ENCODE results near the gene PLCH1. TPM values are rescaled to one million over a fixed set of nuclear protein-coding genes. Genes with fewer than 3 reads are reported as not detected.

PLCH1 gene
- total and polyA plus RNA-seq, 10 of the 15 experiments (the other 5 are each of a cell fraction or from before 2014, with no cell fraction given) = 0.03 to 0.22 (median 0.04) TPM; not detected in 5

- DNase-seq (ENCODE audit: low read depth, low spot score) = no peak
- no peaks in the 10 kb centered on the region for H3K4me1 ChIP-seq (ENCODE audit: control insufficient read depth, insufficient read depth, low read length)
- CTCF ChIA-PET = no interaction called here
Observed at GRCh38 chr3:155550391-155550790, 194.5 kb downstream of the PLCH1 start.

GRCh38 chr3:155549087-155549486, 195.8 kb downstream of the PLCH1 start:
- H3K4me2 ChIP-seq (ENCODE audit: control insufficient read depth, insufficient read depth) = no peak overlapping the region
- H3K27ac ChIP-seq (ENCODE audit: control insufficient read depth, insufficient read depth) = no peak overlapping the region
- no peaks in the 10 kb centered on the region for H4K20me1 ChIP-seq (ENCODE audit: control insufficient read depth, insufficient read depth)
- DNase-seq (ENCODE audit: low read depth, low spot score) (no peak), ATAC-seq (peak; percentile 91), FAIRE-seq (no peak)
- no peak overlapping the region for H2AFZ ChIP-seq (ENCODE audit: control insufficient read depth, low read depth, low read length)
- no peak overlapping the region for H3K9ac ChIP-seq (ENCODE audit: control insufficient read depth, insufficient read depth, low read length)
- CTCF ChIA-PET = interaction anchor here (0.8 kb wide), 1 partner anchor 11 kb away, joined by 3 read pairs; no protein-coding TSS in a partner anchor
- in situ Hi-C loops (cut with MboI) (no loop called here), intact Hi-C loops (cut with micrococcal nuclease; ENCODE audit: unreplicated experiment) (loop anchor here (1.0 kb wide), 1 partner anchor 54 kb away; no protein-coding TSS in a partner anchor)
- H3K4me1 ChIP-seq (ENCODE audit: control insufficient read depth, insufficient read depth, low read length) = no peaks in the 10 kb centered on the region
- H3K79me2 ChIP-seq (ENCODE audit: control insufficient read depth, insufficient read depth, low read length) = no peaks in the 10 kb centered on the region
- H3K9me3 ChIP-seq (replicated peaks; ENCODE audit: control insufficient read depth, insufficient read depth, low read length) = no peaks in the 10 kb centered on the region
- no peaks in the 10 kb centered on the region for H3K36me3 ChIP-seq (ENCODE audit: control insufficient read depth in 2 of 2, insufficient read depth in 2 of 2, low read length in 1 of 2)
- WGBS (ENCODE audit: insufficient coverage, insufficient replicate concordance, low lambda C conversion rate, missing lambda C conversion rate) = 0% methylated on average over 2 of the region's 2 CpGs
- H3K4me3 ChIP-seq = no peak overlapping the region
- RAD21 ChIA-PET (ENCODE audit: unreplicated experiment) = no interaction called here
- H3K27me3 ChIP-seq (replicated peaks in 1 of 2; ENCODE audit: control insufficient read depth in 2 of 2, insufficient read depth in 2 of 2, low read length in 1 of 2) = no peaks in the 10 kb centered on the region
- SMC1A ChIA-PET (ENCODE audit: uncharacterized antibody, unreplicated experiment) = interaction anchor here (0.9 to 1.0 kb wide), 2 partner anchors 12 to 21 kb away, joined by 3 to 4 read pairs; no protein-coding TSS in a partner anchor
- no TSS peak for BruUV-seq (replicated peaks)
- POLR2A ChIA-PET = no interaction called here
- TF ChIP-seq ZZZ3 (IDR thresholded peaks at IDR 0.05; ENCODE audit: control insufficient read depth, insufficient read length, low read depth) = no peak
- no peak for TF ChIP-seq ASH2L (IDR thresholded peaks at IDR 0.05; ENCODE audit: borderline replicate concordance, low read depth)
- peak in 1 of 2 experiments; percentile 18; a peak in 1 of 4 replicates for TF ChIP-seq EP300 (IDR thresholded peaks at IDR 0.05; ENCODE audit: borderline replicate concordance in 1 of 2, control insufficient read depth in 1 of 2, low read depth in 2 of 2, low read length in 2 of 2)
- TF ChIP-seq, protein P1, sequence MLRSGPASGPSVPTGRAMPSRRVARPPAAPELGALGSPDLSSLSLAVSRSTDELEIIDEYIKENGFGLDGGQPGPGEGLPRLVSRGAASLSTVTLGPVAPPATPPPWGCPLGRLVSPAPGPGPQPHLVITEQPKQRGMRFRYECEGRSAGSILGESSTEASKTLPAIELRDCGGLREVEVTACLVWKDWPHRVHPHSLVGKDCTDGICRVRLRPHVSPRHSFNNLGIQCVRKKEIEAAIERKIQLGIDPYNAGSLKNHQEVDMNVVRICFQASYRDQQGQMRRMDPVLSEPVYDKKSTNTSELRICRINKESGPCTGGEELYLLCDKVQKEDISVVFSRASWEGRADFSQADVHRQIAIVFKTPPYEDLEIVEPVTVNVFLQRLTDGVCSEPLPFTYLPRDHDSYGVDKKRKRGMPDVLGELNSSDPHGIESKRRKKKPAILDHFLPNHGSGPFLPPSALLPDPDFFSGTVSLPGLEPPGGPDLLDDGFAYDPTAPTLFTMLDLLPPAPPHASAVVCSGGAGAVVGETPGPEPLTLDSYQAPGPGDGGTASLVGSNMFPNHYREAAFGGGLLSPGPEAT (IDR thresholded peaks at IDR 0.05; ENCODE audit: low read depth) = 0 out of 2 replicates have a peak, but pooled peaks have one; percentile 22
- TF ChIP-seq, protein P2, sequence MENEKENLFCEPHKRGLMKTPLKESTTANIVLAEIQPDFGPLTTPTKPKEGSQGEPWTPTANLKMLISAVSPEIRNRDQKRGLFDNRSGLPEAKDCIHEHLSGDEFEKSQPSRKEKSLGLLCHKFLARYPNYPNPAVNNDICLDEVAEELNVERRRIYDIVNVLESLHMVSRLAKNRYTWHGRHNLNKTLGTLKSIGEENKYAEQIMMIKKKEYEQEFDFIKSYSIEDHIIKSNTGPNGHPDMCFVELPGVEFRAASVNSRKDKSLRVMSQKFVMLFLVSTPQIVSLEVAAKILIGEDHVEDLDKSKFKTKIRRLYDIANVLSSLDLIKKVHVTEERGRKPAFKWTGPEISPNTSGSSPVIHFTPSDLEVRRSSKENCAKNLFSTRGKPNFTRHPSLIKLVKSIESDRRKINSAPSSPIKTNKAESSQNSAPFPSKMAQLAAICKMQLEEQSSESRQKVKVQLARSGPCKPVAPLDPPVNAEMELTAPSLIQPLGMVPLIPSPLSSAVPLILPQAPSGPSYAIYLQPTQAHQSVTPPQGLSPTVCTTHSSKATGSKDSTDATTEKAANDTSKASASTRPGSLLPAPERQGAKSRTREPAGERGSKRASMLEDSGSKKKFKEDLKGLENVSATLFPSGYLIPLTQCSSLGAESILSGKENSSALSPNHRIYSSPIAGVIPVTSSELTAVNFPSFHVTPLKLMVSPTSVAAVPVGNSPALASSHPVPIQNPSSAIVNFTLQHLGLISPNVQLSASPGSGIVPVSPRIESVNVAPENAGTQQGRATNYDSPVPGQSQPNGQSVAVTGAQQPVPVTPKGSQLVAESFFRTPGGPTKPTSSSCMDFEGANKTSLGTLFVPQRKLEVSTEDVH (IDR thresholded peaks at IDR 0.05; ENCODE audit: low read depth, partially characterized antibody) = no peak
- TF ChIP-seq ZBTB11 (CRISPR knock-in tag; IDR thresholded peaks at IDR 0.05) = no peak

More at GRCh38 chr3:155550391-155550790, 194.5 kb downstream of the PLCH1 start:
- TF ChIP-seq RB1 (IDR thresholded peaks at IDR 0.05; ENCODE audit: borderline replicate concordance) (no peak), NFXL1 (IDR thresholded peaks at IDR 0.05; ENCODE audit: borderline replicate concordance) (no peak), NRF1 (conservative IDR thresholded peaks at IDR 0.05; ENCODE audit: low read depth, low read length) (no peak), TAF1 (IDR thresholded peaks at IDR 0.05; ENCODE audit: borderline replicate concordance, low read depth, low read length) (no peak)
- WGBS (ENCODE audit: insufficient coverage, insufficient replicate concordance, low lambda C conversion rate, missing lambda C conversion rate) = 71% methylated on average over 3 of the region's 3 CpGs
- in situ Hi-C loops (cut with MboI) (no loop called here), intact Hi-C loops (cut with micrococcal nuclease; ENCODE audit: unreplicated experiment) (loop anchor here (5.0 to 10.0 kb wide), 2 partner anchors 33 to 324 kb away; partner anchors contain the start of gene GMPS)
- Histone ChIP-seq H4K20me1 (ENCODE audit: control insufficient read depth, insufficient read depth) (no peaks in the 10 kb centered on the region), H3K27ac (ENCODE audit: control insufficient read depth, insufficient read depth) (no peak overlapping the region), H3K27me3 (replicated peaks in 1 of 2; ENCODE audit: control insufficient read depth in 2 of 2, insufficient read depth in 2 of 2, low read length in 1 of 2) (no peaks in the 10 kb centered on the region), H3K36me3 (ENCODE audit: control insufficient read depth in 2 of 2, insufficient read depth in 2 of 2, low read length in 1 of 2) (no peaks in the 10 kb centered on the region), H3K9me3 (replicated peaks; ENCODE audit: control insufficient read depth, insufficient read depth, low read length) (no peaks in the 10 kb centered on the region), H3K9ac (ENCODE audit: control insufficient read depth, insufficient read depth, low read length) (no peak overlapping the region), H3K4me3 (no peak overlapping the region), H3K79me2 (ENCODE audit: control insufficient read depth, insufficient read depth, low read length) (no peaks in the 10 kb centered on the region), H2AFZ (ENCODE audit: control insufficient read depth, low read depth, low read length) (no peak overlapping the region), H3K4me2 (ENCODE audit: control insufficient read depth, insufficient read depth) (no peak overlapping the region)
- ATAC-seq = no peak
- RAD21 ChIA-PET (ENCODE audit: unreplicated experiment) = interaction anchor here (0.7 kb wide), 1 partner anchor 12 kb away, joined by 3 read pairs; no protein-coding TSS in a partner anchor
- no peak for FAIRE-seq
- SMC1A ChIA-PET (ENCODE audit: uncharacterized antibody, unreplicated experiment) = no interaction called here
- no TSS peak for BruUV-seq (replicated peaks)
- POLR2A ChIA-PET = no interaction called here
